Osteocyte (in vitro differentiated cells): ENCODE measurements around the gene CARD11. TPM values are rescaled to one million over a fixed set of nuclear protein-coding genes. Genes with fewer than 3 reads are reported as not detected.

Experiments used
- DNase-seq: peaks from one replicate; pipeline ENCODE4 v3.0.0; 2021; ENCODE audit warnings: mixed read lengths; ENCODE audit not compliant: unreplicated experiment; ENCODE audit errors: extremely low spot score
- H3K27ac Mint-ChIP-seq: one replicate; pipeline ENCODE4 v1.8.0; 2021; ENCODE audit warnings: mild to moderate bottlenecking, mixed read lengths; ENCODE audit not compliant: unreplicated experiment
- H3K27me3 Mint-ChIP-seq: one replicate; pipeline ENCODE4 v1.8.0; 2021; ENCODE audit warnings: mixed read lengths; ENCODE audit not compliant: unreplicated experiment
- H3K36me3 Mint-ChIP-seq: one replicate; pipeline ENCODE4 v1.8.0; 2021; ENCODE audit warnings: mixed read lengths; ENCODE audit not compliant: unreplicated experiment
- H3K4me1 Mint-ChIP-seq: one replicate; pipeline ENCODE4 v1.8.0; 2021; ENCODE audit warnings: mixed read lengths; ENCODE audit not compliant: unreplicated experiment
- H3K4me3 Mint-ChIP-seq: one replicate; pipeline ENCODE4 v1.8.0; 2021; ENCODE audit warnings: mild to moderate bottlenecking, moderate library complexity, mixed read lengths; ENCODE audit not compliant: unreplicated experiment
- H3K9me3 Mint-ChIP-seq: one replicate; pipeline ENCODE4 v1.8.0; 2021; ENCODE audit warnings: mixed read lengths; ENCODE audit not compliant: unreplicated experiment
- total RNA-seq: library from RNA; stranded (reverse); gene quantifications from 2 replicates; pipeline ENCODE4 v1.2.1, GENCODE V29; 2021
- TF ChIP-seq, protein P1 (sequence below): fragments of 200-600 bp; sonication (generic); IDR thresholded peaks from 2 replicates; pipeline ENCODE4 v1.5.0; 2021; ENCODE audit warnings: antibody characterized with exemption, mild to moderate bottlenecking, moderate library complexity

CARD11 gene
- total RNA-seq, 1 donor from 2014 or later, result 0.24 TPM

DNA sequence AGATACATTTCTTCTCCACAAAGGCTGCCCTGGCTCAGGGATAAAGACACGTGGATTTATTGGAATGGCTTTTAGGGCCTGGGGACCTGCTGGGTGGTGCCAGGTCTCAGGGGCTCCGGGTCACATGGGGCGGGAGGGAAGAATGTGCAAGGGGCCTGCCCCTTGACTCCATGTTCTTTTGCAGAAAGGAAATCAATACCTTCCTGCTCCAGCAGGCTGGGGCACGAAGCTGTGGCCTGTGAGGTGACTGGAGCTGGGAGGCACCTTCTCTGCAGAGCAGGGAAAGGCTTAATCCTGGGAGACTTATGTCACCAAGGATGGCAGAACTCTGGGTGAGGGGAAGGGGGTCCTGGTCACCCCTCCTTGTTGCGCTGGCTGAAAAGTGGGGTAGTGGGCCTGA is 157.3 kb downstream of the CARD11 start:
- no peak overlapping the region for H3K4me3 Mint-ChIP-seq

DNA sequence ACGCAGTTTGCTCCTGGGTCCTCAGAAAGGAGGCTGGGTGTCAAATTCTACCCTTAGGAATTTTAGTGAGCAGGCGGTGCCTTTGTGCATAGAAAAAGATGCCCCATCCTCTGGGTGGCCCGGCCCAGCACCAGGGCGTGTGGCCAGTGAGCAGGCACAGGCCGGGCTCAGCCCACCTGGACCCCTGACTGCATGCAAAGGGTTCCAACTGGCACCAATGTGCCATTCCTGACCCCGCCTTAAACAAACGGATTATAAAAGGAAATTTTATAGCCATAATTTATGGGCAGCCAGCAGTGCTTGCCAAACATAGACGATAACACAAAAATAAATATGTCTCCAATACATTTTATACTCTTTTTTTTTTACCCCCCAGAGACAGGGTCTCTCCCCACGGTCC is 159.5 kb downstream of the CARD11 start:
- Mint-ChIP-seq H3K4me1 (peaks cover 2% of the 10 kb centered on the region), H3K9me3 (no peaks in the 10 kb centered on the region), H3K27ac (no peak overlapping the region), H3K4me3 (no peak overlapping the region), H3K36me3 (no peaks in the 10 kb centered on the region), H3K27me3 (peaks cover 13% of the 10 kb centered on the region)
- TF ChIP-seq, protein P1, sequence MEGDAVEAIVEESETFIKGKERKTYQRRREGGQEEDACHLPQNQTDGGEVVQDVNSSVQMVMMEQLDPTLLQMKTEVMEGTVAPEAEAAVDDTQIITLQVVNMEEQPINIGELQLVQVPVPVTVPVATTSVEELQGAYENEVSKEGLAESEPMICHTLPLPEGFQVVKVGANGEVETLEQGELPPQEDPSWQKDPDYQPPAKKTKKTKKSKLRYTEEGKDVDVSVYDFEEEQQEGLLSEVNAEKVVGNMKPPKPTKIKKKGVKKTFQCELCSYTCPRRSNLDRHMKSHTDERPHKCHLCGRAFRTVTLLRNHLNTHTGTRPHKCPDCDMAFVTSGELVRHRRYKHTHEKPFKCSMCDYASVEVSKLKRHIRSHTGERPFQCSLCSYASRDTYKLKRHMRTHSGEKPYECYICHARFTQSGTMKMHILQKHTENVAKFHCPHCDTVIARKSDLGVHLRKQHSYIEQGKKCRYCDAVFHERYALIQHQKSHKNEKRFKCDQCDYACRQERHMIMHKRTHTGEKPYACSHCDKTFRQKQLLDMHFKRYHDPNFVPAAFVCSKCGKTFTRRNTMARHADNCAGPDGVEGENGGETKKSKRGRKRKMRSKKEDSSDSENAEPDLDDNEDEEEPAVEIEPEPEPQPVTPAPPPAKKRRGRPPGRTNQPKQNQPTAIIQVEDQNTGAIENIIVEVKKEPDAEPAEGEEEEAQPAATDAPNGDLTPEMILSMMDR, result no peak
- DNase-seq, result no peak

More for the DNA sequence above, 157.3 kb downstream of the CARD11 start:
- H3K27me3 Mint-ChIP-seq, result peaks cover 11% of the 10 kb centered on the region
- H3K27ac Mint-ChIP-seq, result no peak overlapping the region
- TF ChIP-seq, protein P1, result no peak
- H3K9me3 Mint-ChIP-seq, result no peaks in the 10 kb centered on the region
- no peaks in the 10 kb centered on the region for H3K36me3 Mint-ChIP-seq
- peaks cover 2% of the 10 kb centered on the region for H3K4me1 Mint-ChIP-seq
- no peak for DNase-seq

DNA sequence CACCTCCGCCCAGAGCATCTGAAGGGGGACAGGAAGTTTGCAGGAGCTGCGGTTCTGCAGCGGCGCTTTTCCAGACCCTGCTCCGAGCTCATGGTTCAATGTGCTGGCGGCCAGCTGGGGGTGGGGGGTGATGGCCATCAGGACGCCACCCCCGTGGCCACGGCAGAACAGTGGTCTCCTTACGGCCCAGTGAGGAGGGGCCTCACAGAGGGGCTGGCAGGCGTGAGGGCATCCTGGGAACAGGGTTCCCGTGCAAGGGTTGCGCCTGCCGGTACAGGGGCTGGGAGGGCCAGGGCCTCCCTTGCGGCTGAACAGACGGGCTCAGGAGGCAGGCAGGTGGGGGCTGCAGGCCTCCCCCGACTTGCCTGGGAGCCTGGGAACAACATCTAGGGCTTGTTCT is 160.6 kb downstream of the CARD11 start:
- H3K4me3 Mint-ChIP-seq, result no peak overlapping the region
- TF ChIP-seq, protein P1, result no peak
- no peaks in the 10 kb centered on the region for H3K9me3 Mint-ChIP-seq
- H3K36me3 Mint-ChIP-seq, result no peaks in the 10 kb centered on the region
- H3K4me1 Mint-ChIP-seq, result peaks cover 4% of the 10 kb centered on the region
- peaks cover 13% of the 10 kb centered on the region for H3K27me3 Mint-ChIP-seq
- no peak for DNase-seq
- no peak overlapping the region for H3K27ac Mint-ChIP-seq

DNA sequence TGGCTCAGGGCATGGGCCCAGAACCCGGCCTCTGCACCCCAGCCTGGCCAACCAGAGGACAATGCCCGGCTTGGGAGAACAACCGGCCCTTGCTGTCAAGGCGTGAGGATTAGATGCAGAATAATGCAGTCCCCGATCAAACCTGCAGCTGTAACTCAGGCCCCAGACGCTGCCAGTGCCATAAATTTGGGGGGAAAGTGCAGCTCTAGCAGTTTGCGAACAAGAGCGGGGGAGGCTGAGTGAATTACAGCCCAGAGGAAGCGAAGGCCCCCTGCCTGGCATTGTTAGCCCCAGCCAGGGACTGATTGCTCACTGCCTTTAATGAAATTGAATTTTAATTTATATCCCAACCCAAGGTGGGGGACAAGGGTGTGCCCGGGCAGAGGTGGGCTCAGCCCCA is 161.6 kb downstream of the CARD11 start:
- no peaks in the 10 kb centered on the region for H3K9me3 Mint-ChIP-seq
- H3K27ac Mint-ChIP-seq, result no peak overlapping the region
- no peak for DNase-seq
- TF ChIP-seq, protein P1, result no peak
- H3K36me3 Mint-ChIP-seq, result no peaks in the 10 kb centered on the region
- H3K4me1 Mint-ChIP-seq, result peaks cover 3% of the 10 kb centered on the region
- H3K27me3 Mint-ChIP-seq, result peaks cover 12% of the 10 kb centered on the region
- H3K4me3 Mint-ChIP-seq, result no peak overlapping the region

DNA sequence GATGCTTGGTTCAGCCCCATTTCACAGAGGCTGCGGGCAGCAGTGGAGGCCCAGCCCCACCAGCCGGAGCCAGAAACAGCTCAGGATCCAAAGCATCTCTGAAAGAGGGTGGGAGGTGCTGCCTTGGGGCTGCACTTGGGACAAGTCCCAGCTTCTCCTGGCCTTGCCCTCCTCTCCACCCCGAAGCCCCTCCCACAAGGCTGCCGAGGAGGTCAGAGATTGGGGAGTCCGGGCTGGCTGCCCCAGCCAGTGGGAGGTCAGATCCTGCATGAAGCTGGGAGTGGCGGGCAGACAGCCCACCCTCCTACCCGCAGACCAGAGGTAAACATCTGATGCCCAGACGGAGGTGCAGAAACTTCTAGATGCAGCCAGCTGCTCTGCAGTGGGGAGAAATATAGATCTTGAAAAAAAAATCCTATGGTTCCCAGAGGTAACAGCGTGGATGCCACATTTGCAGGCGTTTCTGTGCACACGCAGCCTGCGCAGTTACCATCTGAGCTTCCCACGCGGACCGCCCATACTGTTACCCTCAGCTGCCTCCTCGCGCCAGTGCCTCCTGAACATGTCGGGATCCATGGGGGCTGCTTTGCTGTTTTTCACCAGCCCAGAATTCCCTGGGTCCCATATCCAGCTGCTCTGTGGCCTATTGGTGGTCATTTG is 162.7 kb downstream of the CARD11 start:
- H3K4me1 Mint-ChIP-seq, result peaks cover 7% of the 10 kb centered on the region
- no peaks in the 10 kb centered on the region for H3K9me3 Mint-ChIP-seq
- no peaks in the 10 kb centered on the region for H3K36me3 Mint-ChIP-seq
- TF ChIP-seq, protein P1, result no peak
- peaks cover 9% of the 10 kb centered on the region for H3K27me3 Mint-ChIP-seq
- no peak overlapping the region for H3K4me3 Mint-ChIP-seq
- H3K27ac Mint-ChIP-seq, result no peak overlapping the region
- DNase-seq, result no peak
